Gastroesophageal sphincter (tissue), 3 donors: Measurements from ENCODE around the gene JOSD2.

Source experiments
- EP300 ChIP-seq: sonication (generic); formaldehyde crosslinking; IDR thresholded peaks from one replicate; pipeline ENCODE4 v1.6.1; 2017; ENCODE audit warnings: antibody characterized with exemption, mild to moderate bottlenecking
- POLR2A ChIP-seq, 2 donors: fragments of 450-650 bp; IDR thresholded peaks; one replicate each; pipeline ENCODE4 v1.6.1; 2017; ENCODE audit warnings: antibody characterized with exemption in 2 of 2, mild to moderate bottlenecking in 2 of 2, moderate library complexity in 1 of 2
- TF ChIP-seq, protein P1 (sequence below), 4 experiments: fragments of 200-600 bp in 2 of 4; fragments of 450-650 bp in 2 of 4; sonication (generic) in 1 of 4; IDR thresholded peaks; one replicate each; pipeline ENCODE4 v1.5.1; 2017 to 2019; ENCODE audit warnings: antibody characterized with exemption in 4 of 4, mild to moderate bottlenecking in 2 of 4, moderate library complexity in 2 of 4

DNA sequence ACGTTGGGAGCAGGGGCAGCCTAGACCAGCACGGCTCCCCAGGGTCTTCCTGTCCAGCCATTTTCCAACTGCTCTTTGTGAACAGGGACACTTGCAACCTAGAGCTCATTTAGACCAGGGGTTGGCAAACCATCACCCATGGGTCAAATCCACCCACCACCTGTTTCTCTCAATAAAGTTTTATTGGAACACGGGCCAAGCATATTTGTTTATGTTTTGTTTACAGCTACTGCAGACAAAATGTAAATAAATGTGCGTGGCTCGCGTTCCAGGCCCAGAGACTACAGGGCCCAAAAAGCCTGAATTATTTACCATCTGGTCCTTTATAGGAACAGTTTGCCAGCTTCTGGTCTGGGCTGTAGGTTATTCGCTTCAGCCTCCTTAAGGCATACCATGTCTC is 48.0 kb downstream of the JOSD2 start:
- TF ChIP-seq, protein P1, sequence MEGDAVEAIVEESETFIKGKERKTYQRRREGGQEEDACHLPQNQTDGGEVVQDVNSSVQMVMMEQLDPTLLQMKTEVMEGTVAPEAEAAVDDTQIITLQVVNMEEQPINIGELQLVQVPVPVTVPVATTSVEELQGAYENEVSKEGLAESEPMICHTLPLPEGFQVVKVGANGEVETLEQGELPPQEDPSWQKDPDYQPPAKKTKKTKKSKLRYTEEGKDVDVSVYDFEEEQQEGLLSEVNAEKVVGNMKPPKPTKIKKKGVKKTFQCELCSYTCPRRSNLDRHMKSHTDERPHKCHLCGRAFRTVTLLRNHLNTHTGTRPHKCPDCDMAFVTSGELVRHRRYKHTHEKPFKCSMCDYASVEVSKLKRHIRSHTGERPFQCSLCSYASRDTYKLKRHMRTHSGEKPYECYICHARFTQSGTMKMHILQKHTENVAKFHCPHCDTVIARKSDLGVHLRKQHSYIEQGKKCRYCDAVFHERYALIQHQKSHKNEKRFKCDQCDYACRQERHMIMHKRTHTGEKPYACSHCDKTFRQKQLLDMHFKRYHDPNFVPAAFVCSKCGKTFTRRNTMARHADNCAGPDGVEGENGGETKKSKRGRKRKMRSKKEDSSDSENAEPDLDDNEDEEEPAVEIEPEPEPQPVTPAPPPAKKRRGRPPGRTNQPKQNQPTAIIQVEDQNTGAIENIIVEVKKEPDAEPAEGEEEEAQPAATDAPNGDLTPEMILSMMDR (IDR thresholded peaks at IDR 0.05) = no peak
- TF ChIP-seq EP300 (no peak), POLR2A (IDR thresholded peaks at IDR 0.05) (no peak)
